Naive thymus-derived CD4-positive, alpha-beta T cell (primary cell): ENCODE data around the gene SLC25A17. TPM values are rescaled to one million over a fixed set of nuclear protein-coding genes. Genes with fewer than 3 reads are reported as not detected.
"Not testable (repeated sequence)": the region's sequence is repeated elsewhere in the genome, so short reads cannot be mapped to it uniquely, and the experiment has no call there.

Experiments used
- ATAC-seq: fragments of 150-1000 bp; cut with Tn5 transposase; 2 replicates; pipeline ENCODE4 v1.10.0; 2021; ENCODE audit warnings: mild to moderate bottlenecking, moderate library complexity
- CTCF ChIA-PET: fragments of 350-600 bp; sonication (Branson Sonifier 250); formaldehyde crosslinking; loops from one replicate; lab custom pipeline; 2021; ENCODE audit warnings: antibody characterized with exemption; lab: Charles Lee
- POLR2A ChIA-PET: fragments of 350-600 bp; sonication (Branson Sonifier 250); formaldehyde crosslinking; loops from one replicate; lab custom pipeline; 2021; ENCODE audit warnings: antibody characterized with exemption, inconsistent platforms; lab: Charles Lee
- DNase-seq, 9 donors: peaks; one replicate each; pipeline versions ENCODE4 v3.0.0 to v3.0.0-alpha.2; 2020 to 2022; ENCODE audit warnings: mixed read lengths in 1 of 9
- H3K27ac ChIP-seq: one replicate; pipeline ENCODE4 v1.7.0; 2013; ENCODE audit warnings: mild to moderate bottlenecking, low read depth, low read length, moderate library complexity
- H3K27me3 ChIP-seq, 2 donors: one replicate each; pipeline ENCODE4 v1.7.0; 2013; ENCODE audit warnings: low read length in 2 of 2, mild to moderate bottlenecking in 2 of 2, moderate library complexity in 2 of 2; ENCODE audit not compliant: control insufficient read depth in 2 of 2, insufficient read depth in 2 of 2
- H3K36me3 ChIP-seq, 3 experiments: 1 replicate in 2 of 3; 2 replicates in 1 of 3; pipeline ENCODE4 v1.7.0; 2013; ENCODE audit warnings: low read length in 3 of 3, mild to moderate bottlenecking in 3 of 3, moderate library complexity in 1 of 3; ENCODE audit not compliant: insufficient read depth in 3 of 3, control insufficient read depth in 2 of 3
- H3K4me1 ChIP-seq, 2 donors: one replicate each; pipeline ENCODE4 v1.7.0; 2013; ENCODE audit warnings: low read length in 2 of 2, mild to moderate bottlenecking in 2 of 2, moderate library complexity in 1 of 2; ENCODE audit not compliant: control insufficient read depth in 2 of 2, insufficient read depth in 2 of 2
- H3K4me3 ChIP-seq: 2 replicates; pipeline ENCODE4 v1.7.0; 2013; ENCODE audit warnings: mild to moderate bottlenecking, low read length
- H3K9me3 ChIP-seq, 3 experiments: 1 replicate in 2 of 3; 2 replicates in 1 of 3; pipeline ENCODE4 v1.7.0; 2013; ENCODE audit warnings: low read length in 3 of 3; ENCODE audit not compliant: control insufficient read depth in 2 of 3
- H3K27ac Mint-ChIP-seq, 9 donors: one replicate each; pipeline ENCODE4 v1.8.0; 2020 to 2022; ENCODE audit warnings: mixed read lengths in 9 of 9, mild to moderate bottlenecking in 8 of 9, moderate library complexity in 5 of 9, inconsistent platforms in 2 of 9
- H3K27me3 Mint-ChIP-seq, 5 donors: one replicate each; pipeline ENCODE4 v1.8.0; 2021 to 2022; ENCODE audit warnings: mixed read lengths in 5 of 5, mild to moderate bottlenecking in 1 of 5
- H3K36me3 Mint-ChIP-seq, 5 donors: one replicate each; pipeline ENCODE4 v1.8.0; 2020 to 2022; ENCODE audit warnings: mixed read lengths in 5 of 5, mild to moderate bottlenecking in 3 of 5, inconsistent platforms in 1 of 5
- H3K4me1 Mint-ChIP-seq, 7 donors: one replicate each; pipeline ENCODE4 v1.8.0; 2020 to 2022; ENCODE audit warnings: mixed read lengths in 7 of 7, mild to moderate bottlenecking in 3 of 7, inconsistent platforms in 1 of 7
- H3K4me3 Mint-ChIP-seq, 10 donors: one replicate each; pipeline ENCODE4 v1.8.0; 2020 to 2022; ENCODE audit warnings: mild to moderate bottlenecking in 10 of 10, mixed read lengths in 10 of 10, moderate library complexity in 6 of 10, inconsistent platforms in 2 of 10
- H3K9me3 Mint-ChIP-seq, 11 donors: one replicate each; pipeline ENCODE4 v1.8.0; 2020 to 2022; ENCODE audit warnings: mixed read lengths in 11 of 11, mild to moderate bottlenecking in 4 of 11, inconsistent platforms in 1 of 11, moderate library complexity in 1 of 11
- intact Hi-C, 2 donors: fragments of 100-400 bp; cut with micrococcal nuclease; formaldehyde crosslinking; loops; one replicate each; pipeline ENCODE4 v1.15.1; 2023
- polyA plus RNA-seq, 2 donors: library from polyadenylated mRNA; unstranded; fragments of 300-500 nt; fragmentation: Illumina TruSeq; gene quantifications; one replicate each; pipeline ENCODE4 v1.2.3, GENCODE V29; 2021
- total RNA-seq, 6 experiments: library from RNA in 5 of 6; stranded (reverse) in 5 of 6; gene quantifications; 1 replicate in 5 of 6; 2 replicates in 1 of 6; pipeline ENCODE4 v1.2.3 and lab custom pipeline; 2021 to 2026

The SLC25A17 gene
- total and polyA plus RNA-seq, 7 experiments from 2014 or later: 6.8 to 24.9 (median 14.2) TPM

DNA sequence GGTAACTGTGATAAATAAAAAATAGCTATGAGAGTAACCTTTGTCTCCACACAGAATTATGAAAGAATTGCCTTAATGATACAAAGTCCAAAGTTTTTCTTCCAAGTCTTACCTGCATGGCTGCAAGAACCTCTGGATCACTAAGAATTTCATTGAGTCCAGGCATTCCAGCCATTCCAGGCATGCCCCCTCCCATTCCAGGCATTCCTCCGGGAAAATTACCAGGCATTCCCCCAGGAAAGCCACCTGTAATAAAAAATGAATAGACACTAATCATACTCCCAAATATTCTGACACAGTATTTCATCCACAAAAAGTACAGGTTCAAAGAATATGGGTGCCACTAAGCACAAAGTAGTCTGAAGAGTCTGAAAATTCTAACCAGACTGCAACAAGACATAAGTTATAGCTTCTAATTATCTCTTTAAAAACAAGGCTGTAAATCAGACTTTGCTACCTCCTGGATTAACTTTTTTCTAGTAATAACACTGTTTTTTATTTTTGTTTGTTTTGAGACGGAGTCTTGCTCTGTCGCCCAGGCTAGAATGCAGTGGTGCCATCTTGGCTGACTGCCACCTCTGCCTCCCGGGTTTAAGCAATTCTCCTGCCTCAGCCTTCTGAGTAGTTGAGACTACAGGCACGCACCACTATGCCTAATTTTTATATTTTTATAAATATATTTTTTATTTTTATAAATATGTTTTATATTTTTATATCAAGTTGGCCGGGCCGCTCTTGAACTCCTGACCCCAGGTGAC is 8.0 kb upstream of the SLC25A17 start:
- no peaks in the 10 kb centered on the region for H3K4me1 ChIP-seq
- H3K27ac ChIP-seq: no peak overlapping the region
- Mint-ChIP-seq H3K4me3 (no peak overlapping the region), H3K9me3 (no peaks in the 10 kb centered on the region), H3K36me3 (peaks cover 6 to 33% (median 16%) of the 10 kb centered on the region in 5 donors), H3K27me3 (no peaks in the 10 kb centered on the region), H3K4me1 (peaks cover 0 to 4% (median 0%) of the 10 kb centered on the region in 7 donors), H3K27ac (peak overlapping the region in 2 of 9 donors; percentile 38 to 74)
- intact Hi-C loops: no loop called here
- H3K4me3 ChIP-seq: no peak overlapping the region
- no peaks in the 10 kb centered on the region for H3K9me3 ChIP-seq
- DNase-seq: no peak
- peaks cover 16 to 55% (median 18%) of the 10 kb centered on the region in 3 experiments for H3K36me3 ChIP-seq
- no peak for ATAC-seq
- H3K27me3 ChIP-seq: no peaks in the 10 kb centered on the region
- POLR2A ChIA-PET: no interaction called here
- CTCF ChIA-PET: no interaction called here

DNA sequence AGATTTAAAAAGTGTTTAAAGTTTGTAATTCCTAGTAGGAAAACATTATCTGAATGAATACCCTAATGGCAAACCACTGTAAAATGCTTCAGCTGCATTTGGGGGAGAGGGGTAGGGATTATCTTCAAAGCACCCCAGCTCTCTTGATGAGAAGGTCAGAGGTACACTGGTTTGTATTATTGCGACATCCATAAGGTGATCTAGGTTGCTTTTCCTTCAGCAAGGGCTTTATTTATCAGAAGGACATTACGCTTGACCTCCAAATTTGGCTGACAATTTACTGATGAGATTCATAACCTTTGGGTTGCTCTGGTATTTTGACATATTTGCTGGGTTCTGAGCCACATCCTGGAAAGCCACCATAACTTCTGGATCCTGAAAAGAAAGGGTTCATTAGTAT is 7.1 kb upstream of the SLC25A17 start:
- not testable (repeated sequence) for H3K4me1 Mint-ChIP-seq, H3K27me3 Mint-ChIP-seq, H3K27ac ChIP-seq

DNA sequence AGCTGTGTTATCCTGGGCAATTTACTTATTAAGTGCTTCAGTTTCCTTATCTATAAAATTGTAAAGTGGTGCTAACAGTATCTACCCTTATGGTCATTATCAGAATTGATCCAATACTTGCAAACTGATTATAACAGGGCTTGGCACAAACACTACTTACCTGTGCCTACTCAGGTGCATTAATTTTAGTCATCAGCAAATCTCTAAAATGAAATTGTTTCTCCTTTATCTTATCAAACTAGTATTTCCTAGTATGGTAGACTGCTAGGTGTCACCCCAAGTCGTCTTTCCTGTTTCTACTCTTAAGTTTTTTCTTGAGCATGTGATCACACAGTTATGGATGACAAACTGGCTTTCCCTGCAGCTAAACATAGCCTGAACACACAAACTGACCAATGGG is 4.3 kb upstream of the SLC25A17 start:
- Histone ChIP-seq H3K9me3 (no peaks in the 10 kb centered on the region), H3K27me3 (no peaks in the 10 kb centered on the region), H3K4me1 (peaks cover 0 to 9% of the 10 kb centered on the region in 2 donors), H3K36me3 (peaks cover 0 to 29% (median 8%) of the 10 kb centered on the region in 3 experiments), H3K4me3 (no peak overlapping the region), H3K27ac (no peak overlapping the region)
- Mint-ChIP-seq H3K27me3 (no peaks in the 10 kb centered on the region), H3K36me3 (peaks cover 0 to 12% (median 3%) of the 10 kb centered on the region in 5 donors), H3K4me3 (no peak overlapping the region), H3K27ac (no peak overlapping the region), H3K4me1 (peaks cover 0 to 12% (median 10%) of the 10 kb centered on the region in 7 donors), H3K9me3 (no peaks in the 10 kb centered on the region)
- ChIA-PET CTCF (interaction anchor here (0.5 kb wide), 1 partner anchor 62 kb away, joined by 3 read pairs; no protein-coding TSS in a partner anchor), POLR2A (no interaction called here)
- ATAC-seq (no peak), DNase-seq (no peak)
- intact Hi-C loops: no loop called here

More for the DNA sequence above, 7.1 kb upstream of the SLC25A17 start:
- H3K27ac Mint-ChIP-seq, H3K27me3 ChIP-seq, CTCF ChIA-PET, H3K9me3 Mint-ChIP-seq, intact Hi-C loops, POLR2A ChIA-PET, DNase-seq, H3K4me3 ChIP-seq, H3K9me3 ChIP-seq, H3K4me1 ChIP-seq, ATAC-seq, H3K4me3 Mint-ChIP-seq: not testable (repeated sequence)
- peaks cover 6 to 31% (median 14%) of the 10 kb centered on the region in 5 donors for H3K36me3 Mint-ChIP-seq
- peaks cover 15 to 46% (median 16%) of the 10 kb centered on the region in 3 experiments for H3K36me3 ChIP-seq

DNA sequence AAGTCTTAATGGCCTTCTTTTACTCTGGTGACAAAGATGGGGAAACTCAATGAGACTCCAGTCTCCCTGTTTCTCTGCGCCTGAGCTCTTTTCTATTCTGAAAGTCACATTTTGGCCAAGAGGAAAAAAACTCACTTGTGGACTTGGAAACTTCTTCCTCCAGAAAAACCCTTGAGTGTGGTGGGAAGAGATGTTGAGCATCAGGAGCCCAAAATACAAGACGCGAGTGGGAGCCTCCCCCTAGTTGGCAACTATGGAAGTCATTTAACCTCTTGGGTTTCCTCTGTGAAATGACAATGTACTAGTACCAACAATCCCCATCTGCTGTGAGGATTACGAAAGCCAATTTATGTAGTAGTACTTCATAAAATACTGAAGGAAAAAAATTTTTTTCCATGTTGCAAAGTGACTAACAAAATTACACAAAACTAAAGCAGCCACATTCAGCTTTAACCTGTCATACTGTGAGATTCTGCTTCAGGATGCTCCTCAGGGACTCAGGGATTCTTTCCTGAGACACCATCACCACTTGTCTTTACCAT is 524 bp upstream of the SLC25A17 start:
- intact Hi-C loops: loop anchor here (1.0 to 5.0 kb wide), 11 partner anchors 37 to 802 kb away; partner anchors contain the start of genes MRTFA (in 2 of the 2), ST13 (in 2 of the 2), DESI1 (in 1 of the 2) and EP300 (in 1 of the 2)
- DNase-seq: no peak
- Histone ChIP-seq H3K4me1 (peaks cover 9 to 26% of the 10 kb centered on the region in 2 donors), H3K4me3 (peak overlapping the region; percentile 100), H3K27me3 (no peaks in the 10 kb centered on the region), H3K36me3 (peaks cover 0 to 9% (median 0%) of the 10 kb centered on the region in 3 experiments), H3K27ac (peak overlapping the region; percentile 86), H3K9me3 (no peaks in the 10 kb centered on the region)
- Mint-ChIP-seq H3K36me3 (peaks cover 0 to 11% (median 4%) of the 10 kb centered on the region in 5 donors), H3K4me1 (peaks cover 17 to 37% (median 35%) of the 10 kb centered on the region in 7 donors), H3K4me3 (peak overlapping the region; percentile 79 to 99 (median 93)), H3K27ac (peak overlapping the region in 8 of 9 donors; percentile 57 to 88 (median 76)), H3K27me3 (no peaks in the 10 kb centered on the region), H3K9me3 (no peaks in the 10 kb centered on the region)
- ATAC-seq: no peak
- ChIA-PET CTCF (interaction anchor here (2.1 to 2.2 kb wide), 2 partner anchors 37 to 137 kb away, joined by 10 to 12 read pairs; partner anchors contain the start of genes ST13 and XPNPEP3), POLR2A (interaction anchor here (0.7 to 1.1 kb wide), 3 partner anchors 13 to 1828 kb away, joined by 3 read pairs; no protein-coding TSS in a partner anchor)

DNA sequence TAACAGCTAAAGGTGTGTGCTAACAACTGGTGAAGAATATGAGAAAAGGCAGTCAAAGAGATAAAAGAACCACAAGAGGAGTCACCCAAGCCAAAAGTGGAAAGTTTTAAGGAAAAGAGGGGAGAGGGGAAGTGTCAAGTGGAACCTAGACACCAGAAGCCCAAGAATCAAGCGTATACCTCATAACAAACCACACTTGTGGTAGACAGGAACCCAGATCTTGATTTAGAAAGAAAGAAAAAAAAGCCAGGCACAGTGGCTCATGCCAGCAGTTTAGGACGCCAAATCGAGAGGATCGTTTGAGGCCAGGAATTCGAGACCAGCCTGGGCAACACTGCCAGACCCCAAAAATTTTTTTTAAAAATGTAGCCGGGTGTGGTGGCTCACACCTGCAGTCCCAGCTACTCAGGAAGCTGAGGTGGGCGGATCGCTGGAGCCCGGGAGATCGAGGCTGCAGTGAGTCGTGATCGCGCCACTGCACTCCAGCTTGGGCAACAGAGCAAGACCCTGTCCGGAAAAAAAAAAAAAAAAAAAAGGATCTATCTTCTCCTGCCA is 877 bp downstream of the SLC25A17 start:
- Mint-ChIP-seq H3K27ac (peak overlapping the region; percentile 57 to 96 (median 88)), H3K4me1 (peaks cover 22 to 45% (median 40%) of the 10 kb centered on the region in 7 donors), H3K27me3 (no peaks in the 10 kb centered on the region), H3K36me3 (peaks cover 0 to 15% (median 7%) of the 10 kb centered on the region in 5 donors), H3K9me3 (no peaks in the 10 kb centered on the region), H3K4me3 (peak overlapping the region; percentile 79 to 99 (median 93))
- Histone ChIP-seq H3K36me3 (peaks cover 0 to 9% (median 0%) of the 10 kb centered on the region in 3 experiments), H3K27me3 (no peaks in the 10 kb centered on the region), H3K27ac (peak overlapping the region; percentile 86), H3K4me3 (peak overlapping the region; percentile 100), H3K9me3 (no peaks in the 10 kb centered on the region), H3K4me1 (peaks cover 9 to 26% of the 10 kb centered on the region in 2 donors)
- ChIA-PET POLR2A (interaction anchor here (0.6 kb wide), 1 partner anchor 15 kb away, joined by 4 read pairs; no protein-coding TSS in a partner anchor), CTCF (interaction anchor here (0.5 to 2.2 kb wide), 5 partner anchors 19 to 186 kb away, joined by 3 to 10 read pairs (median 4); partner anchors contain the start of genes ST13 and XPNPEP3)
- no peak for ATAC-seq
- intact Hi-C loops: loop anchor here in 1 of 2 donors (2.0 to 5.0 kb wide), 4 partner anchors 51 to 447 kb away; partner anchors contain the start of genes EP300 and SGSM3
- DNase-seq: peak in 6 of 9 donors; percentile 4 to 30 (median 20)

DNA sequence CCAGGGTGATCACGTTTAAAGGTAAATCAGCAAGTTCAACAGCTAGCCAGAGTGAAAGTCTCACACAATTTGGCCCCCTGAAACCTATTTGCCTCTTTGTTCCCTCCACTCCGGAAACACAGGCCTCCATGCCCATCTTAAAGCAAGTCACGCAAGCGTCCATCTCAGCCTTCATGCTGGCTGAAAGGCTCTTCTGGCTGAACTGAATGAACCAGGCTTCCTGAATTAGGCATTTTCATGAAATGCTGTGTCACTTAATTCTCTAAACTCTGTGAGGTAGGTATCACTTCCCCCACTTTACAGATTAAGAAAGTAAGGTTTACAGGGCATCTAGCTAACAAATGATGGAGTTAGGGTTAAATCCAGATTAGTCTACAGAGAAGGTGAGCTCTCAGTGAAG is 1.4 kb downstream of the SLC25A17 start:
- Mint-ChIP-seq H3K27me3 (no peaks in the 10 kb centered on the region), H3K27ac (peak overlapping the region in 8 of 9 donors; percentile 57 to 96 (median 82)), H3K9me3 (no peaks in the 10 kb centered on the region), H3K4me3 (peak overlapping the region; percentile 79 to 99 (median 93)), H3K36me3 (peaks cover 0 to 15% (median 7%) of the 10 kb centered on the region in 5 donors), H3K4me1 (peaks cover 22 to 45% (median 40%) of the 10 kb centered on the region in 7 donors)
- Histone ChIP-seq H3K27me3 (no peaks in the 10 kb centered on the region), H3K9me3 (no peaks in the 10 kb centered on the region), H3K4me1 (peaks cover 9 to 26% of the 10 kb centered on the region in 2 donors), H3K27ac (no peak overlapping the region), H3K4me3 (peak overlapping the region; percentile 100), H3K36me3 (peaks cover 0 to 4% (median 0%) of the 10 kb centered on the region in 3 experiments)
- ATAC-seq (no peak), DNase-seq (no peak)
- CTCF ChIA-PET: interaction anchor here (0.6 to 2.2 kb wide), 4 partner anchors 20 to 135 kb away, joined by 3 to 10 read pairs (median 4); partner anchors contain the start of genes ST13 and XPNPEP3
- POLR2A ChIA-PET: no interaction called here
- intact Hi-C loops: loop anchor here in 1 of 2 donors (2.0 to 5.0 kb wide), 4 partner anchors 50 to 447 kb away; partner anchors contain the start of genes EP300 and SGSM3
